IMR-90 (cell line): Measurements from ENCODE around the gene ECT2. TPM values are rescaled to one million over a fixed set of nuclear protein-coding genes. Genes with fewer than 3 reads are reported as not detected.

Experiments
- ATAC-seq: fragments of 200-7000 bp; cut with Tn5 transposase; 2 replicates; pipeline ENCODE4 v1.9.1; 2020; ENCODE audit warnings: low read depth, mild to moderate bottlenecking, moderate library complexity
- BruUV-seq: library from RNA; stranded (reverse); fragments of 400-500 nt; replicated peaks from 2 replicates; lab custom pipeline; 2021; lab: Mats Ljungman, UMichigan
- CTCF ChIA-PET: fragments of 300-600 bp; formaldehyde crosslinking; extraction: SDS; loops from one replicate; lab custom pipeline; 2021; ENCODE audit warnings: antibody characterized with exemption; lab: Yijun Ruan, JAX
- POLR2A ChIA-PET: fragments of 300-600 bp; sonication (Branson Sonifier 250); formaldehyde crosslinking; loops from one replicate; lab custom pipeline; 2022; ENCODE audit warnings: antibody characterized with exemption; ENCODE audit not compliant: unreplicated experiment; lab: Charles Lee
- DNase-seq: peaks from one replicate; pipeline ENCODE4 v3.0.0; 2013
- H2AFZ ChIP-seq: replicated peaks from 2 replicates; pipeline ENCODE3; 2013; ENCODE audit warnings: low read length, mild to moderate bottlenecking; ENCODE audit not compliant: poor library complexity
- H2AK5ac ChIP-seq: 2 replicates; pipeline ENCODE4 v1.6.1; 2013; ENCODE audit warnings: low read depth, low read length, inconsistent platforms
- H2AK9ac ChIP-seq: replicated peaks from 2 replicates; pipeline ENCODE3; 2013; ENCODE audit warnings: mild to moderate bottlenecking, low read depth, low read length, moderate library complexity; ENCODE audit not compliant: poor library complexity
- H2BK120ac ChIP-seq: 2 replicates; pipeline ENCODE4 v1.6.1; 2013; ENCODE audit warnings: low read depth, low read length, inconsistent platforms
- H2BK15ac ChIP-seq: 3 replicates; pipeline ENCODE4 v1.6.1; 2013; ENCODE audit warnings: low read depth, low read length, inconsistent platforms
- H2BK20ac ChIP-seq: 2 replicates; pipeline ENCODE4 v1.6.1; 2013; ENCODE audit warnings: low read depth, mild to moderate bottlenecking, inconsistent platforms, low read length, moderate library complexity
- H2BK5ac ChIP-seq: 2 replicates; pipeline ENCODE4 v1.6.1; 2013; ENCODE audit warnings: mild to moderate bottlenecking, low read depth, low read length, inconsistent platforms; ENCODE audit not compliant: poor library complexity, severe bottlenecking
- H3K14ac ChIP-seq: replicated peaks from 2 replicates; pipeline ENCODE4 v1.6.1; 2013; ENCODE audit warnings: low read depth, low read length, inconsistent platforms
- H3K18ac ChIP-seq: 2 replicates; pipeline ENCODE4 v1.6.1; 2013; ENCODE audit warnings: low read depth, low read length, control low read depth
- H3K23ac ChIP-seq: 2 replicates; pipeline ENCODE4 v1.6.1; 2013; ENCODE audit warnings: low read depth, low read length, inconsistent platforms
- H3K27ac ChIP-seq: 2 replicates; pipeline ENCODE4 v1.5.1; 2013; ENCODE audit warnings: mild to moderate bottlenecking, control low read depth, low read length; ENCODE audit not compliant: insufficient read depth
- H3K27me3 ChIP-seq: 2 replicates; pipeline ENCODE4 v1.6.1; 2013; ENCODE audit warnings: low read length; ENCODE audit not compliant: control insufficient read depth, insufficient read depth
- H3K36me3 ChIP-seq: 2 replicates; pipeline ENCODE4 v1.6.1; 2013; ENCODE audit warnings: low read length, mixed read lengths; ENCODE audit not compliant: control insufficient read depth, insufficient read depth
- H3K4ac ChIP-seq: 2 replicates; pipeline ENCODE4 v1.6.1; 2013; ENCODE audit warnings: low read depth, low read length, inconsistent platforms
- H3K4me1 ChIP-seq: 2 replicates; pipeline ENCODE4 v1.6.1; 2013; ENCODE audit warnings: low read length, mixed read lengths; ENCODE audit not compliant: control insufficient read depth, insufficient read depth
- H3K4me2 ChIP-seq: 2 replicates; pipeline ENCODE4 v1.6.1; 2013; ENCODE audit warnings: low read depth, mild to moderate bottlenecking, control low read depth, low read length, moderate library complexity
- H3K4me3 ChIP-seq: 2 replicates; pipeline ENCODE4 v1.5.1; 2013; ENCODE audit warnings: low read depth, mild to moderate bottlenecking, control low read depth, low read length, moderate library complexity; ENCODE audit not compliant: insufficient read depth
- H3K56ac ChIP-seq: 2 replicates; pipeline ENCODE4 v1.6.1; 2013; ENCODE audit warnings: low read length, inconsistent platforms; ENCODE audit not compliant: insufficient read depth; ENCODE audit errors: extremely low read depth
- H3K79me1 ChIP-seq, 2 experiments: 2 replicates each; pipeline ENCODE4 v1.6.1; 2013; ENCODE audit warnings: low read length in 2 of 2, inconsistent platforms in 1 of 2, low read depth in 1 of 2
- H3K9ac ChIP-seq: 2 replicates; pipeline ENCODE4 v1.6.1; 2013; ENCODE audit warnings: low read depth, low read length, control low read depth
- H3K9me1 ChIP-seq: 2 replicates; pipeline ENCODE4 v1.6.1; 2013; ENCODE audit warnings: low read length, inconsistent platforms; ENCODE audit not compliant: insufficient read depth
- H3K9me3 ChIP-seq: 2 replicates; pipeline ENCODE4 v1.6.1; 2013; ENCODE audit warnings: low read length; ENCODE audit not compliant: control insufficient read depth, insufficient read depth
- H4K20me1 ChIP-seq: 2 replicates; pipeline ENCODE4 v1.6.1; 2013; ENCODE audit warnings: low read length, inconsistent platforms; ENCODE audit not compliant: insufficient read depth
- H4K5ac ChIP-seq: 2 replicates; pipeline ENCODE4 v1.6.1; 2013; ENCODE audit warnings: mild to moderate bottlenecking, low read depth, low read length, control low read depth
- H4K8ac ChIP-seq, 2 experiments: 2 replicates each; pipeline ENCODE4 v1.6.1; 2013; ENCODE audit warnings: low read depth in 2 of 2, low read length in 2 of 2, control low read depth in 1 of 2, inconsistent platforms in 1 of 2
- H4K91ac ChIP-seq: 2 replicates; pipeline ENCODE4 v1.6.1; 2013; ENCODE audit warnings: low read depth, low read length, inconsistent platforms; ENCODE audit not compliant: insufficient read depth
- NFE2L2 ChIP-seq: fragments of 150-350 bp; IDR thresholded peaks from 2 replicates; pipeline ENCODE4 v1.6.1; 2016; ENCODE audit warnings: low read depth, mild to moderate bottlenecking, low read length
- RCOR1 ChIP-seq: IDR thresholded peaks from 2 replicates; pipeline ENCODE4 v1.6.1; 2012; ENCODE audit warnings: mild to moderate bottlenecking, low read length, improper control_type of control experiment; ENCODE audit not compliant: insufficient replicate concordance
- RFX5 ChIP-seq: IDR thresholded peaks from 2 replicates; pipeline ENCODE4 v1.8.0; 2012; ENCODE audit warnings: low read depth, mild to moderate bottlenecking, low read length, moderate library complexity
- WGBS, 2 experiments: methylation state at CpG; one replicate each; pipeline versions ENCODE4 v1.1.5 to v1.1.7; 2013; ENCODE audit warnings: missing lambda C conversion rate in 2 of 2; ENCODE audit not compliant: insufficient read length in 1 of 2; ENCODE audit errors: extremely low coverage in 2 of 2; 5-methylcytosine and 5-hydroxymethylcytosine counted together
- dilution Hi-C: fragments of 300-500 bp; cut with HindIII; formaldehyde crosslinking; loops from one replicate; pipeline ENCODE4 v1.14.3; 2018; ENCODE audit warnings: low sequenced_read_pairs; ENCODE audit not compliant: unreplicated experiment
- in situ Hi-C: fragments of 300-500 bp; cut with MboI; formaldehyde crosslinking; loops from 3 replicates; pipeline ENCODE4 v1.14.3; 2019; ENCODE audit warnings: low sequenced_read_pairs, inconsistent platforms, mixed read lengths
- intact Hi-C: fragments of 100-400 bp; cut with micrococcal nuclease; formaldehyde crosslinking; loops from 2 replicates; pipeline ENCODE4 v1.10.0; 2022
- polyA plus RNA-seq, 3 experiments: library from polyadenylated mRNA; depleted of rRNA; stranded (reverse); fragments of >200 nt; gene quantifications; 2 replicates each; pipeline ENCODE4 v1.2.3, GENCODE V29; 2012; ENCODE audit warnings: low replicate concordance in 1 of 3
- total RNA-seq: library from RNA; depleted of rRNA; stranded (reverse); fragments of >200 nt; gene quantifications from 2 replicates; pipeline ENCODE4 v1.2.3, GENCODE V29; 2012

ECT2 gene
- total and polyA plus RNA-seq, 2 of the 4 experiments (the other 2 are of a cell fraction): 18.1 to 37.8 TPM

GRCh38 chr3:172705170-172705569 is 45.4 kb upstream of the ECT2 start:
- Histone ChIP-seq H3K4ac (no peak overlapping the region), H3K27me3 (no peaks in the 10 kb centered on the region), H4K8ac (peak overlapping the region in 1 of 2 experiments; percentile 33; a peak in 1 of 4 replicates), H3K9me1 (peaks cover 15% of the 10 kb centered on the region; the same call in 1 of the 2 replicates), H2AFZ (no peak overlapping the region), H4K5ac (no peak overlapping the region), H3K9me3 (no peaks in the 10 kb centered on the region), H3K79me1 (peaks cover 40 to 69% of the 10 kb centered on the region in 2 experiments), H3K23ac (peak overlapping the region; percentile 77; the same call in 1 of the 2 replicates), H3K4me3 (no peak overlapping the region), H3K56ac (no peak overlapping the region), H2BK120ac (no peak overlapping the region), H2BK15ac (no peak overlapping the region), H2AK9ac (no peak overlapping the region), H3K18ac (no peak overlapping the region), H3K4me2 (no peak overlapping the region), H2AK5ac (no peak overlapping the region), H3K9ac (no peak overlapping the region), H2BK20ac (no peak overlapping the region), H4K20me1 (peaks cover 9% of the 10 kb centered on the region), H3K4me1 (peaks cover 8% of the 10 kb centered on the region), H2BK5ac (no peak overlapping the region), H3K36me3 (no peaks in the 10 kb centered on the region), H3K27ac (no peak overlapping the region), H4K91ac (no peak overlapping the region; the same call in 1 of the 2 replicates), H3K14ac (no peak overlapping the region)
- CTCF ChIA-PET: interaction anchor here (0.6 kb wide), 1 partner anchor 37 kb away, joined by 3 read pairs; no protein-coding TSS in a partner anchor
- no peak for DNase-seq
- intact Hi-C loops (no loop called here), in situ Hi-C loops (no loop called here), dilution Hi-C loops (no loop called here)
- WGBS, 2 experiments: no CpG with 5 or more reads among the region's 4 CpGs
- POLR2A ChIA-PET: no interaction called here
- no TSS peak for BruUV-seq
- ATAC-seq: no peak
- no peak for TF ChIP-seq RCOR1
- TF ChIP-seq RFX5: no peak
- no peak for TF ChIP-seq NFE2L2
